ENCODE data around the gene MRPL22.

The MRPL22 gene

DNA sequence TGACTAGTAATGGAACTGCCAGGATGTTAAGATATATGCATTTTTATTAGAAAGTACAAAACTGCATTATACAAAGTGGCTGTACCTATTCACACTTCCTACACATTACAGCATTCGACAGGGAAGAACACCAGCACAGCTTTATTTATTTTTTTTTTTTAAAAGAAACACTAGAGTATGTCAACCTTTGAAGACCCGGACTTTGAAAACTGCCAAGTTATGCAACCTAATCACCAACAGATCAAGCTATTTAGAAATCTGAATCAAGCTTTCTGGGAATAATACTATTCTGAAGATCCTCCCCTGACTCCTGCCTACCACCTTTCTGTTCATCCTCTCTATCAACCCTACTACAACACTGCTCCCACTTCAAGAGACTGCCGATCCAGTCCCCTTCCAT, 7.3 kb upstream of the MRPL22 start:
- TF ChIP-seq ARNTL (CRISPR knock-in tag; IDR thresholded peaks at IDR 0.05; ENCODE audit: borderline replicate concordance, low read depth): no peak
- TF ChIP-seq CSDC2 (CRISPR knock-in tag; IDR thresholded peaks at IDR 0.05): no peak
- TF ChIP-seq, protein P1, sequence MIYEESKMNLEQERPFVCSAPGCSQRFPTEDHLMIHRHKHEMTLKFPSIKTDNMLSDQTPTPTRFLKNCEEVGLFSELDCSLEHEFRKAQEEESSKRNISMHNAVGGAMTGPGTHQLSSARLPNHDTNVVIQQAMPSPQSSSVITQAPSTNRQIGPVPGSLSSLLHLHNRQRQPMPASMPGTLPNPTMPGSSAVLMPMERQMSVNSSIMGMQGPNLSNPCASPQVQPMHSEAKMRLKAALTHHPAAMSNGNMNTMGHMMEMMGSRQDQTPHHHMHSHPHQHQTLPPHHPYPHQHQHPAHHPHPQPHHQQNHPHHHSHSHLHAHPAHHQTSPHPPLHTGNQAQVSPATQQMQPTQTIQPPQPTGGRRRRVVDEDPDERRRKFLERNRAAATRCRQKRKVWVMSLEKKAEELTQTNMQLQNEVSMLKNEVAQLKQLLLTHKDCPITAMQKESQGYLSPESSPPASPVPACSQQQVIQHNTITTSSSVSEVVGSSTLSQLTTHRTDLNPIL (CRISPR knock-in tag; IDR thresholded peaks at IDR 0.05; ENCODE audit: low read depth): no peak
- TF ChIP-seq ZFP30 (CRISPR knock-in tag; IDR thresholded peaks at IDR 0.05): no peak
- no peak for TF ChIP-seq PPARA (CRISPR knock-in tag; IDR thresholded peaks at IDR 0.05; ENCODE audit: borderline replicate concordance)
- TF ChIP-seq ZNF70 (CRISPR knock-in tag; IDR thresholded peaks at IDR 0.05): no peak
- TF ChIP-seq, protein P2, sequence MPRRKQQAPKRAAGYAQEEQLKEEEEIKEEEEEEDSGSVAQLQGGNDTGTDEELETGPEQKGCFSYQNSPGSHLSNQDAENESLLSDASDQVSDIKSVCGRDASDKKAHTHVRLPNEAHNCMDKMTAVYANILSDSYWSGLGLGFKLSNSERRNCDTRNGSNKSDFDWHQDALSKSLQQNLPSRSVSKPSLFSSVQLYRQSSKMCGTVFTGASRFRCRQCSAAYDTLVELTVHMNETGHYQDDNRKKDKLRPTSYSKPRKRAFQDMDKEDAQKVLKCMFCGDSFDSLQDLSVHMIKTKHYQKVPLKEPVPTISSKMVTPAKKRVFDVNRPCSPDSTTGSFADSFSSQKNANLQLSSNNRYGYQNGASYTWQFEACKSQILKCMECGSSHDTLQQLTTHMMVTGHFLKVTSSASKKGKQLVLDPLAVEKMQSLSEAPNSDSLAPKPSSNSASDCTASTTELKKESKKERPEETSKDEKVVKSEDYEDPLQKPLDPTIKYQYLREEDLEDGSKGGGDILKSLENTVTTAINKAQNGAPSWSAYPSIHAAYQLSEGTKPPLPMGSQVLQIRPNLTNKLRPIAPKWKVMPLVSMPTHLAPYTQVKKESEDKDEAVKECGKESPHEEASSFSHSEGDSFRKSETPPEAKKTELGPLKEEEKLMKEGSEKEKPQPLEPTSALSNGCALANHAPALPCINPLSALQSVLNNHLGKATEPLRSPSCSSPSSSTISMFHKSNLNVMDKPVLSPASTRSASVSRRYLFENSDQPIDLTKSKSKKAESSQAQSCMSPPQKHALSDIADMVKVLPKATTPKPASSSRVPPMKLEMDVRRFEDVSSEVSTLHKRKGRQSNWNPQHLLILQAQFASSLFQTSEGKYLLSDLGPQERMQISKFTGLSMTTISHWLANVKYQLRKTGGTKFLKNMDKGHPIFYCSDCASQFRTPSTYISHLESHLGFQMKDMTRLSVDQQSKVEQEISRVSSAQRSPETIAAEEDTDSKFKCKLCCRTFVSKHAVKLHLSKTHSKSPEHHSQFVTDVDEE (CRISPR knock-in tag; IDR thresholded peaks at IDR 0.05): no peak
- TF ChIP-seq OSR1 (CRISPR knock-in tag; IDR thresholded peaks at IDR 0.05): no peak
- TF ChIP-seq GLIS3 (CRISPR knock-in tag; IDR thresholded peaks at IDR 0.05): no peak
- TF ChIP-seq RARB (CRISPR knock-in tag; IDR thresholded peaks at IDR 0.05): no peak
- no peak for TF ChIP-seq TCF4 (CRISPR knock-in tag; IDR thresholded peaks at IDR 0.05; ENCODE audit: borderline replicate concordance)
- TF ChIP-seq ZNF565 (CRISPR knock-in tag; conservative IDR thresholded peaks at IDR 0.05; ENCODE audit: low read depth): no peak
- TF ChIP-seq ESRRG (CRISPR knock-in tag; IDR thresholded peaks at IDR 0.05): no peak
- TF ChIP-seq, protein P3, sequence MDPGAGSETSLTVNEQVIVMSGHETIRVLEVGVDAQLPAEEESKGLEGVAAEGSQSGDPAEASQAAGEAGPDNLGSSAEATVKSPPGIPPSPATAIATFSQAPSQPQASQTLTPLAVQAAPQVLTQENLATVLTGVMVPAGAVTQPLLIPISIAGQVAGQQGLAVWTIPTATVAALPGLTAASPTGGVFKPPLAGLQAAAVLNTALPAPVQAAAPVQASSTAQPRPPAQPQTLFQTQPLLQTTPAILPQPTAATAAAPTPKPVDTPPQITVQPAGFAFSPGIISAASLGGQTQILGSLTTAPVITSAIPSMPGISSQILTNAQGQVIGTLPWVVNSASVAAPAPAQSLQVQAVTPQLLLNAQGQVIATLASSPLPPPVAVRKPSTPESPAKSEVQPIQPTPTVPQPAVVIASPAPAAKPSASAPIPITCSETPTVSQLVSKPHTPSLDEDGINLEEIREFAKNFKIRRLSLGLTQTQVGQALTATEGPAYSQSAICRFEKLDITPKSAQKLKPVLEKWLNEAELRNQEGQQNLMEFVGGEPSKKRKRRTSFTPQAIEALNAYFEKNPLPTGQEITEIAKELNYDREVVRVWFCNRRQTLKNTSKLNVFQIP (CRISPR knock-in tag; IDR thresholded peaks at IDR 0.05; ENCODE audit: borderline replicate concordance, low read depth): no peak
- no peak for TF ChIP-seq ZC3H10 (CRISPR knock-in tag; IDR thresholded peaks at IDR 0.05)
- TF ChIP-seq ISL1 (CRISPR knock-in tag; IDR thresholded peaks at IDR 0.05): no peak
- ATAC-seq: no peak

DNA sequence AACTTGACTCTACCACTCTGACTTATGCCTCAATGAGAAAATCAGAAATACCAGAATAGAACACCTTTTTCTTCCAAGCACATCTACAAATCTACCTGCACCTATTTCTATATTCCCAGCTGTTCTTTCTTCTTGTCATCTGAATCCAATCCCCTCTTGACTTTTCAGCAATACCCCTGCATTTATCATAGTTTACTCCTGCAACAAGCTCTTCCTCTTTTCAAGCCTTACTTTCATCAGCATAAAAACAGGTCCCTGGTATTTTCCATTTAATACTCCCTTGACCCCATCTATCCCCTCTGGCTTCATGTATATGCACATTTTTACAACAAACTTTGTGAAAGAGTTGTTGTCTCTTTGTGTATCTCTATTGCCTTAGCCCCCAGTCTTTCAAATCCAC, 6.0 kb upstream of the MRPL22 start:
- no peak for ATAC-seq
- no peak for TF ChIP-seq GLIS3 (CRISPR knock-in tag; IDR thresholded peaks at IDR 0.05)
- no peak for TF ChIP-seq ZC3H10 (CRISPR knock-in tag; IDR thresholded peaks at IDR 0.05)
- TF ChIP-seq ARNTL (CRISPR knock-in tag; IDR thresholded peaks at IDR 0.05; ENCODE audit: borderline replicate concordance, low read depth): no peak
- no peak for TF ChIP-seq ESRRG (CRISPR knock-in tag; IDR thresholded peaks at IDR 0.05)
- no peak for TF ChIP-seq ZNF8 (CRISPR knock-in tag; IDR thresholded peaks at IDR 0.05)
- TF ChIP-seq ZFP30 (CRISPR knock-in tag; IDR thresholded peaks at IDR 0.05): no peak
- no peak for TF ChIP-seq OSR1 (CRISPR knock-in tag; IDR thresholded peaks at IDR 0.05)
- TF ChIP-seq BACH2 (CRISPR knock-in tag; IDR thresholded peaks at IDR 0.05; ENCODE audit: borderline replicate concordance): no peak
- TF ChIP-seq, protein P1 (CRISPR knock-in tag; IDR thresholded peaks at IDR 0.05; ENCODE audit: low read depth): no peak
- no peak for TF ChIP-seq CSRNP3 (CRISPR knock-in tag; IDR thresholded peaks at IDR 0.05)
- TF ChIP-seq, protein P4, sequence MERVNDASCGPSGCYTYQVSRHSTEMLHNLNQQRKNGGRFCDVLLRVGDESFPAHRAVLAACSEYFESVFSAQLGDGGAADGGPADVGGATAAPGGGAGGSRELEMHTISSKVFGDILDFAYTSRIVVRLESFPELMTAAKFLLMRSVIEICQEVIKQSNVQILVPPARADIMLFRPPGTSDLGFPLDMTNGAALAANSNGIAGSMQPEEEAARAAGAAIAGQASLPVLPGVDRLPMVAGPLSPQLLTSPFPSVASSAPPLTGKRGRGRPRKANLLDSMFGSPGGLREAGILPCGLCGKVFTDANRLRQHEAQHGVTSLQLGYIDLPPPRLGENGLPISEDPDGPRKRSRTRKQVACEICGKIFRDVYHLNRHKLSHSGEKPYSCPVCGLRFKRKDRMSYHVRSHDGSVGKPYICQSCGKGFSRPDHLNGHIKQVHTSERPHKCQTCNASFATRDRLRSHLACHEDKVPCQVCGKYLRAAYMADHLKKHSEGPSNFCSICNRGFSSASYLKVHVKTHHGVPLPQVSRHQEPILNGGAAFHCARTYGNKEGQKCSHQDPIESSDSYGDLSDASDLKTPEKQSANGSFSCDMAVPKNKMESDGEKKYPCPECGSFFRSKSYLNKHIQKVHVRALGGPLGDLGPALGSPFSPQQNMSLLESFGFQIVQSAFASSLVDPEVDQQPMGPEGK (CRISPR knock-in tag; IDR thresholded peaks at IDR 0.05; ENCODE audit: borderline replicate concordance): no peak
- no peak for TF ChIP-seq CSDC2 (CRISPR knock-in tag; IDR thresholded peaks at IDR 0.05)

All from SK-N-SH treated with all-trans-retinoic acid at 6 μM for 48 hours (cell line).